K562 treated with DMSO at 1 percent for 48 hours (cell line): ENCODE measurements around the gene SH2B3. TPM values are rescaled to one million over a fixed set of nuclear protein-coding genes. Genes with fewer than 3 reads are reported as not detected.

Experiments
- total RNA-seq: library from RNA; unstranded; fragments of 300-600 nt; gene quantifications from 2 replicates; pipeline ENCODE4 v1.2.3, GENCODE V29; 2022; ENCODE audit warnings: low replicate concordance; ENCODE audit errors: extremely low read depth

Gene SH2B3
- not detected in 2 replicates for total RNA-seq

DNA sequence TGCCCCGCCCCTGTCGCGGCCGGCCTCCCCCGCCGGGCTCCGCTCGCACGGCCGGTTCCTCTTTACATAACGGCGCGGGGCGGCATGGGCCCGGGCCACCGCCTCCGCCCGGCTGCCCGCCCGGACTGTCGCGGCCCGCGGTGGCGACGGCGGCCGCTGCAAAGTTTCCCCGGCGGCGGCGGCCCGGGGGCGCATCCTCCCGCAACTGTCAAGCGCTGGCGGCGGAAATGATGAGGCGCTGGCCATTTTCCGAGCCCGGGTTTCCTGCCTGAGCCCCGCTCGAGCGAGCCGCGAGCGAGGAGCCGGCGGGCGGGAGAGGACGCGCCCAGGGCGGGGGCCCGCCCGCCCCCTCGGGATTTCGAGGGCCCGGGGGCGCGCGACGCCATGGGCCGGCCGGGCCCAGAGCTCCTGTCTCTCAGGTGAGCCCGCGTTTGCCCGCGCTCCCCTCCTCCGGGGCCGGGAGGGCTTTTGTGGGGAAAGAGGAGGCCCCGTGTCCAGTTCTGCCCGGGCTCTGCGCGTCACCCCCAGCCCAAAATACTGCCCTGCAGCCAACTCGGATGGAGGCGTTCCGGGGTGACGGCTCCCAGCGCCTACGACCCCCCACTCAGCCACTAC, at the start of gene SH2B3:
SH2B3 (plus strand) TSS at position 65 of the 615 bp plus-strand sequence. CDS start 12,223 bp downstream, outside the sequence.

DNA sequence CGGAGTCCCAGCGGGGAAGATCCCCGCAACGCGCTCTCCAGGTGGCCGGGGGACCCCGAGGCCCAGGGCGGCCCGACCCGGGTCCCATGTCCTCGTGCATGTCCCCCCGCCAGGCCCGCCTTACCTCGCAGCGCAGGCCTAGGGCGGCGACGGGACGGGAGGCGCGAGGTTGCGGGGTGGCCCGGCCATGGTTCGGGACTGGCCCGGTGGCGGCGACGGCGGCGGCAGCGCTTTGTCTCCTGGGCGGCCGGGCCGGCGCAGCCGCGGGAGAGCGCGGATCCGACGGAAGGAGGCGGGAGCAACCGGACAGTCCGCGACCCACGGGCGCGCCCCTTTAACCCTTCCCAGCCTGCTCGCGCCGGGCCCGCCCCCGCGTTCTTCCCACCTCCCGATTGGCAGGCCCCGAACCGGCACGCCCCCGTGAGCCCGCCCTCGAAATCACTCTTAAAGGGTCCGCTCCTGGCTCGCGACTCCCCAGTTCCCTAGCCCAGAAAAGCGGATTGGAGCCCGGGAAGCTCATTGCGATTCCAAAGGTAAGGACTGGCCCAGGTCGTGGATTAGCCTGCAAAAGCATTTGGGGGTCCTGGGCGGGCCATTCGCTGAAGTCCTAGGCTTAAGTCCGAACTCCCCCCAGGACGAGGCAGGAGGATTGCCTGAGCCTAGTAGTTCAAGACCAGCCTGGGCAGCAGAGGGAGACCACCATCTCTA, 36.8 kb upstream of the SH2B3 start, which contains the start of gene PHETA1:
PHETA1 (minus strand) TSS at position 308 of the 708 bp plus-strand sequence. CDS start 5,668 bp downstream, outside the sequence.

Other genes with a start within 250 kb of the SH2B3 start
- not detected in 2 replicates for gene PHETA1, start 36.8 kb upstream of the SH2B3 start, total RNA-seq
- not detected in 2 replicates for gene ATXN2, start 193.4 kb downstream of the SH2B3 start, total RNA-seq